Fibroblast of skin of abdomen (primary cell): Measurements from ENCODE around the gene MORC3.
"Not testable (repeated sequence)": the region's sequence is repeated elsewhere in the genome, so short reads cannot be mapped to it uniquely, and the experiment has no call there.

Source experiments
- DNase-seq: peaks from one replicate; pipeline ENCODE4 v3.0.0-alpha.2; 2013

The MORC3 gene

GRCh38 chr21:36322083-36322424 is 2.1 kb downstream of the MORC3 start:
- no peak for DNase-seq

GRCh38 chr21:36323032-36323431 is 3.0 kb downstream of the MORC3 start:
- no peak for DNase-seq

DNA sequence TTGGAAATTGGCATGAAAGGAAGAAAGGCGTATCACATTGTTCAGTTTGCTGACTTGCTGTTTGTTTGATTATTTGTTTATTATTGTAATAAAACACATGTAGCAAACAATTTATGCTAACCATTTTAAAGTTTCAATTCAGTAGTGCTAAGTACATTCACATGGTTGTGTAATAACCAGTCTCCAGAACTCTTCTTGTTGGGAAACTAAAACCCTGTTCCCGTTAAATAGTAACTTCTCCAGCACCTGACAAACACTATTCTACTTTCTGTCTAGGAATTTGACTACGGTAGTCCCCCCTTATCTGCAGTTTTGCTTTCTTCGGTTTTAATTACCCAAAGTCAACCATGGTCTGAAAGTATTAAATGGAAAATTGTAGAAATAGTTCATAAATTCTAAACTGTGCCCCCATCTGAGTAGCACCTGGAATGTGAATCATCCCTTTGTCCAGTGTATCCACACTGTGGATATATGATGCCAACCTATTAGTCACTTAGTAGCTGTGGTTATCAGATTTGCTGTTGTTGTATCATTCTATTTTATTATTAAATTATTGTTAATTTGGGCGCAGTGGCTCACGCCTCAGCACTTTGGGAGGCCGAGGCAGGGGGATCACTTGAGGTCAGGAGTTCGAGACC is 5.5 kb downstream of the MORC3 start:
- no peak for DNase-seq

DNA sequence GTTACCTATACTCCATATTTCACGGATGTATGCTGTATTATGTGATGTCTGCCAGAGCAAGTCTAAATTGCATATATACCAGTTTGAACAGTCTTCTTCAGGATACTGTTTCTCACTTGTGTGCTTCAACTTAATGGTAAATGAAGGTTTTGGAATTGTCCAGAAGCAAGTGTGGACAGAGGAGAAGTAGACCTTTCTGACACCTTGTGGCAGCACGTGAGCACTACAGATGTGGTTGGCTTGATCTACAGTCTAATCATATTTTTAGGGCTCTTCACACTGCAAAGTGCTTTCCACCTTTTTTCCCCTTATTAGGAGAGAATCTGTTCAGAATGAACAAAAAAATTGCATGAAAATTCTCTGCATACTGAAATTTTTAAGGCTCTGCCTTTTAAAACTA is 10.9 kb downstream of the MORC3 start:
- DNase-seq: peak; percentile 48

- peak; percentile 67 for DNase-seq
These were observed 17.1 kb downstream of the MORC3 start for GRCh38 chr21:36337099-36337509.

DNA sequence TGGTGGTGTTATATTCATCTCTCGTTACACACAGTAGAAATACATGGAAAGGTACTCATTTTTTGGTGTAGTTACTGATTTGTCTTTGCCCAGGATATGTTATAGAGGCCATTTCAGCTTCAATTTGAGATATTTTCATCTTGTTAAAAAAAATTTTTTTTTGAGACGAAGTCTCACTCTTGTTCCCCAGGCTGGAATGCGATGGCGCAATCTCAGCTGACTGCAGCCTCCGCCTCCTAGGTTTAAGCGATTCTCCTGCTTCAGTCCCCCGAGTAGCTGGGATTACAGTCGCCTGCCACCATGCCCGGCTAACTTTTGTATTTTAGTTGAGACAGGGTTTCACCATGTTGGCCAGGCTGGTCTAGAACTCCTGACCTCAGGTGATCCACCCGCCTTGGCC is 19.0 kb downstream of the MORC3 start:
- no peak for DNase-seq

- DNase-seq: not testable (repeated sequence)
These were observed 22.6 kb downstream of the MORC3 start for GRCh38 chr21:36342581-36342980.

DNA sequence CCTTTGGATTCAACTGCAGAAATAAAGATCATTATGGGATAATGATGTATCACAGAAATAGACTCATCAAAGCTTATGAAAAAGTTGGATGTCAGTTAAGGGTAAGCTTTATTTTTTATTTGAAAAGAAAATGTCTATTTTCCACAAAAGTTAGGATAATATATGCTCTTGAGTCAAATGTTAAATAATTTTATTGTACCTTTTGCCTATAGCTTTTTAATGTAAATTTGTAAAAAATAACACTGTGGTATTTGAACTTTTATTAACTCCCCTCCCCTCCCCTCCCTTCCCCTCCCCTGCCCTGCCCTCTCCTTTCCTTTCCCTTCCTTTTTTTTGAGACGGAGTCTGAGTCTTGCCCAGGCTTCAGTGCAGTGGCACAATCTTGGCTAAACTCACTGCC is 24.9 kb downstream of the MORC3 start:
- DNase-seq: no peak

- DNase-seq: peak; percentile 41
These were observed 27.4 kb downstream of the MORC3 start for GRCh38 chr21:36347278-36347961.

GRCh38 chr21:36347962-36348328 is 27.9 kb downstream of the MORC3 start:
- DNase-seq: no peak

GRCh38 chr21:36349315-36349714 is 29.3 kb downstream of the MORC3 start:
- DNase-seq: no peak

- peak; percentile 60 for DNase-seq
These were observed 30.4 kb downstream of the MORC3 start for GRCh38 chr21:36350282-36350910.

DNA sequence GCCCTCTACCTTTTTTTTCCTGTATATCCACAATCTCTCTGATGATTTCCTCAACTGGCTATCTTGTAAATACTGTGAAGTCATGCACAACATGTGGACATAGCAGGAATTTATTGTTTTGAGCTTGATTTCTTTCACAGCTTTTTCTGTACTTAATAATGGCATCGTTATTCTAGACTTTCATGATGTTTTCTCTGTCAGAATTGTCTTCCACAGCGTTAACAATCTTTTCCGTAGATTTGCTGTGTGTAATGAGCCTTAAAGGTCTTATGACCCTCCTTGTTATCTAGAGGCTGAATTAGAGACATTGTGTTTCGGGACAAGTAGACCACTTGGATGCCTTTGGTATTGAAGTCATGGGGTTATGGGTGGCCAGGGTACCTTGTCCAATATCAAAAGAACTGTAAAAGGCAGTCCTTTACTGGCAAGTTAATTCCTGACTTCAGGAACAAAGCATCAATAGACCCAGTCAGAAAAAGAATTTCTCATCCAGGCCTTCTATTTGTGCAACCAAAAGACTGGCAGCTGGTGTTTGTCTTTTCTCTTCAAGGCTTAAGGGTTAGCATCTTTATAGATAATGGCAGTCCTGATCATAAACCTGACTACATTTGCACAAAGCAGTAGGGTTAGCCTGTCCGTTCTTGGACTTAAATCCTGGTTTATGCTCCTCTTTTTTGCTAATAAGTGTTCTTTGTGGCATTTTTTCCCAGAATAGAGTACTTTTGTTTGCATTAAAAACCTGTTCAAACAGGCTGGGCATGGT is 35.1 kb downstream of the MORC3 start:
- DNase-seq: no peak

DNA sequence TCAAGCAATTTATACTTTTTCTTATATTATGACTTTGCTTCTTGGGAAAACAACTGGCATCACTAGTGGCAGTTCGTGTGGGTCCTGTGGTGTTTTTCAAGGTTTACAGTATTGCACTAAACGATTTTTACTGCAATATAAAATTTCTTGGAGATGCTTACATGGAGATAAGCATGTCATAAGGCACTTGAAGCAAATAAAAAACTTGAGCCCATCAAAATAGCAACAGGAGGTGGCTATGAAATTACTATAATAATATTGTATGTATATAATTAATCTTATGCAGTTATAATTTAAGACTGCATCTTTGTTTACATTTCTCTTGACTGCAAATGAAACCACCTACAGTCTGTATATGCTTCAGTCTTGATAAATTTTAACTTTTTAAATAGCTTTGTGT is 35.9 kb downstream of the MORC3 start:
- DNase-seq: no peak

GRCh38 chr21:36359185-36359584 is 39.2 kb downstream of the MORC3 start:
- DNase-seq: no peak

GRCh38 chr21:36369064-36369685 is 49.2 kb downstream of the MORC3 start:
- DNase-seq: no peak

DNA sequence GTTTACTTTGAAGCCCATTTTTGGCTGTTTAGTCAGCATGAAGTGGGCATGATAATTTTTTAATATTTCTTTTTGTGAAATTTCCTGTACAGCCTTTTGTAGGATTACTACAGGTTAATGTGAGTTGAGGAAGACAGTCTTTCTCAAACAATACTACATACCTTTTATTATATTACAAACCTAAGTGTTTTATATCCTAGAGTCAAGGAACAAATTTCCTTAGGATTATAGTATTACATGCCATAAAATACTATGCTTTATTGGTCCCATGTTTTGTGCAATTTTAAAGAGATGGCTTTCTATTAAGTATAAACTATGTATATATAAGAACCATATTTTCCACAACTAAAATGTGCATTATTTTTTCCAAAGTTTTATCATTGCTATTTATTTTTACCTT is 56.0 kb downstream of the MORC3 start:
- DNase-seq: no peak

- peak; percentile 40 for DNase-seq
These were observed 57.4 kb downstream of the MORC3 start for GRCh38 chr21:36377391-36377842.

DNA sequence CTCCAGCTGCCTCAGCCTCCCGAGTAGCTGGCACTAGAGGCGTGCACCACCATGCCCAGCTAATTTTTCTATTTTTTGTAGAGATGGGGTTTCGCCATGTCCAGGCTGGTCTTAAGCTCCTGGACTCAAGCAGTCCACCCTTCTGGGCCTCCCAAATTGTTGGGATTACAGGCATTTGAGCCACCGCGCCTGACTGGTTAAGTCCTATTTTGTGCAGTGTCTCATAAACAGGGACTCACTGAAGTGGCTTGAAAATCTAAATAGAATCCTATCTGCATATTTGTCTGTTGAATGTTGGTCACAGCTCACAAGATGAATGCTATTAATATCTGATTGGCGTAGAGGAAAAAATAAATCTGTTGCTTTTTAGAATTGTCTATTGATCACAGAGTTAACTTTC is 59.3 kb downstream of the MORC3 start:
- no peak for DNase-seq

DNA sequence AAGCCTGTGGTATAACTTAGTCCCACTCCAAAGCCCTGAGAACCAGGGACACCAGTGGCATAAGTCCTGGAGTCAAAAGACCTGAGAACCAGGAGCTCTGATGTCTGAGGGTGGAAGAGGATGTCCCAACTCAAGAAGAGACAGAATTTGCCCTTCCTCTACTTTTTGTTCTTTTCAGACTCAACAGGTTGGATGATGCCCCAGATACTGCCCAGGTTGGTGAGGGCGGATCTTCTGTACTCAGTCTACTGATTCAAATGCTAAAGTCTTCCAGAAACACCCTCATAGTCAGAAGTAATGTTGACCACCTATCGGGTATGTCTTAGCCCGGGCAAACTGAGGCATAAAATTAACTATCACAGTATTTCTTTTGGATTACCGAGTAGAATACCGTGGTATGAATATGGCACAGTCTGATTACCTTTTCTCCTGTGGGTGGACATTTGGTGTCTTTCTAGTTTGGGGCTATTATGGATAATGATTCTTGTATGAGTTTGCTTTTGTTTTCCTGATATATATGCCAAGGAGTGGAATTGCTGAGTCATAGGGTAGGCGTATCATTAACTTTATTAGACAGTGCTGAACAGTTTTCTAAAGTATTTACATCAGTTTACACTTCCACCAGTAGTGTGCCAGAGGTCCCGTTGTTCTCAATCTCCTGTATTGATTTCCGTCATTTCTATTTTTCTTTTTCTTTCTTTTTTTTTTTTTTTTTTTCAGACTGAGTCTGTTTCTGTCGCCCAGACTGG is 62.0 kb downstream of the MORC3 start:
- no peak for DNase-seq

DNA sequence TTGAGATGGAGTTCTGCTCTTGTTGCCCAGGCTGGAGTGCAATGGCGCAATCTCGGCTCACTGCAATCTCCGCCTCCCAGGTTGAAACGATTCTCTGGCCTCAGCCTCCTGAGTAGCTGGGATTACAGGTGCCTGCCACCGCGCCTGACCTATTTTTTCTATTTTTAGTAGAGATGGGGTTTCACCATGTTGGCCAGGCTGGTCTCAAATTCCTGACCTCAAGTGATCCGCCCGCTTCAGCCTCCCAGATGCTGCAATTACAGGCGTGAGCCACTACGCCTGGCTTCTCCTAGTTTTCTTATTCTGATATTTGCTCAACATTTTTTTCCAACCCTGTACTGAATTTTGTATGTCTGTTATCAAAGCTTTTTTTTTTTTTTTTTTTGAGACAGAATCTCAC is 62.7 kb downstream of the MORC3 start:
- DNase-seq: not testable (repeated sequence)

- no peak for DNase-seq
These were observed 64.9 kb downstream of the MORC3 start for GRCh38 chr21:36384885-36385232.
